GM18870 (cell line): ENCODE results near the gene SPARCL1.
"Not testable (repeated sequence)": the region's sequence is repeated elsewhere in the genome, so short reads cannot be mapped to it uniquely, and the experiment has no call there.

ENCODE experiments used
- ATAC-seq: cut with Tn5 transposase; IDR thresholded peaks from one replicate; pipeline ENCODE4 v1.9.1; 2021; ENCODE audit warnings: moderate library complexity; ENCODE audit not compliant: unreplicated experiment

The SPARCL1 gene

DNA sequence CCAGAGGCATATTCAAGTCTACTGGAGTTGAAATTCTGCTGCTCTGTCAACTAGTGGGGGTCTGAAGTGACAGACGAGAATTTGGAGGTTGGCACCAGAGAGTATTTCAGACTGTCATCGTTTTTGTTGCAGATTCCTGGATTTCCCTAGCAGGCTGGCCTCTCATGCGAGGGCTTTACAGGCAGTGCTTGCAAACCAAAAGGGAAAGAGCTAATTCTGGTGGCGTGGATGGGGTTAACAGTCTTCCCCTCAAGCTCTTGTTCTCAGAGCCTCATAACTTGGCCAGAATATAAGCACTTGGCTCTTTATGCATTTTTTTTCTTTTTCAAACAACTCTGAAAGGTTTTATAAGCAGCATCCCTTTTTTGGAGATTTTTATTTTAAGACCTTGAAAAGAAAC lies at the start of gene SPARCL1:
Gene SPARCL1 (minus strand): TSS at position 190 of the 400 bp plus-strand sequence. CDS start 29,802 bp downstream, outside the sequence.
- ATAC-seq: no peak

DNA sequence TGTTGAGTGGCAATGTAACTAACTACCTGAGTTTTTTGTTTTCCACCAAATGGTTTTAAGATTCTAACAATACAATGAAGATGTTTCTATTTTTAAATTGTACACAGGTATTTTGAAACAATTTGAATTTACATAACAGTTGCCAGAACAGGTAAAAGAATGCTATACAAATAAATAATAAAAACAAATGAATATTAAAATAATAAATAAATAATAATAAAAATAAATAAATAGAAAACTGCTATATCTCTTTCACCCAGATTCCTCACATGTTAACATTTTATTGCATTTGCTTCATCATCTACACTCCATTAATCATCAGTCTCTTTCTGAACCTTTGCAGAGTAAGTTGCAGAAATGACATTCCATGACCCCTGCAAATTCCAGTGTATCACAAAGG lies 46.8 kb upstream of the SPARCL1 start:
- ATAC-seq: no peak

- no peak for ATAC-seq
These were observed 46.2 kb upstream of the SPARCL1 start for GRCh38 chr4:87575408-87575807.

- no peak for ATAC-seq
These were observed 45.8 kb upstream of the SPARCL1 start for GRCh38 chr4:87574996-87575395.

DNA sequence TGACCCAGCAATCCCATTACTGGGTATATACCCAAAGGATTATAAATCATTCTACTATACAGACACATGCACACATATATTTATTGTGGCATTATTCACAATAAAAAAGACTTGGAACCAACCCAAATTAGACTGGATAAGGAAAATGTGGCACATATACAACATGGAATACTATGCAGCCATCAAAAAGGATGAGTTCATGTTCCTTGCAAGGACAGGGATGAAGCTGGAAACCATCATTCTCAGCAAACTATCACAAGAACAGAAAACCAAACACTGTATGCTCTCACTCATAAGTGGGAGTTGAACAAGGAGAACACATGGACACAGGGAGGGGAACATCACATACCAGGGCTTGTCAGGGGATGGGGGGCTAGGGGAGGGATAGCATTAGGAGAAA lies 45.2 kb upstream of the SPARCL1 start:
- not testable (repeated sequence) for ATAC-seq

GRCh38 chr4:87570290-87570805 lies 41.2 kb upstream of the SPARCL1 start:
- ATAC-seq: no peak

- ATAC-seq: no peak
These were observed 38.0 kb upstream of the SPARCL1 start for GRCh38 chr4:87567191-87567590.

DNA sequence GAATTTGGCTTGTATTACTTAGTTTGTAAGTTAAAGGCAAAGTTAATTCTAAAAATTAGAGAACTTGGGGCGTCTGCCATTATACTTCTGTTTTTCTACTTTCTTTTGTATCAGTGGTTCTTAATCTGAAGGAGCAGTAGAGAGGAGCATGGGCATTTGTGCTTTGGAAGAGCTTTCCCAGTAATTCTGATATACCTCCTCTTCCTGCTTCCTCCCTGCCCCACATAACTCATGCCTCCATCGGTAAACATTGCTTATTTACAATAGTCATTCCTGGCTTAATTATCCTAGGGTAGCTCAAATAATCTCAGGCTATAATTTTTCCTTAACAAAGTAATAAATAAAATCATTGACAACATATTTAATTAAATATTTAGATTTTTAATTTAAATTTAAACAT lies 37.1 kb upstream of the SPARCL1 start:
- ATAC-seq: no peak

DNA sequence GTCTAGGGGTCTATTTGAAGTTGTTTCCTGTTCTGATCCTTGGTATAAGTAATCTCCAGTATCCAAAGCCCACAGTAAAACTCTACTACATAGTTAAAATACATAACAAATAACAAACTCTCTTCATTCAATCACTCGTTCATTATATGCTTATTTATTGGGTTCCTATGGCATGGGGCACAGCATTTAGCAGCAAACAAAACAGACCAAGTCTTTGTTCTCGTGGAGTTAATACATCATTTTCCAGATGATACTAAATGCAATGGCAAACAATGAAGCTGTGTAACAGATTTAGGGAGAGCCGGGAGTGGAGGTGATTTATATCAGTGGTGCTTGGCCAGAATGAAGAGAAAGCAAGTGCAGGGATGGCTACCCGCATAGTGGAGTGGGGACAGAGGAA lies 36.6 kb upstream of the SPARCL1 start:
- no peak for ATAC-seq

DNA sequence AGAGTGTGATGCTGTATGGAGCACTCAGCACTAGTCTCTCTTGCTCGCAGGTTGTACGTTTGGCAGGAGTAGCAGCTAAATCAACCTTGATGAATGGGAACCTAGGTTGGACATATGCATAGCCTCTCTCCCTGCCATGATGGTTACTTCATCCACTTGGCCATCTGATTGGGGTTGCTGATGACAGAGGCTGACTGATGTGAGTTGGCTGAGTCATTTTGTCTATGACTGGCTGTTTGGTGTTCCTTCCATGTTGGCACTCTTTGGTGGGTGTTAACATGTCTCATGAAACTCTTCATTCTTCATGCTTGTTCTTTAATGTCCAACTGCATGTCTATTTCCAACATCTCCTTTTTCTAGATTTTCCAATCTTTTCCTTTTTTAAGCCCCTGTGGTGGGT lies 31.6 kb upstream of the SPARCL1 start:
- ATAC-seq: no peak

GRCh38 chr4:87559090-87559837 lies 30.1 kb upstream of the SPARCL1 start:
- peak; percentile 96 for ATAC-seq

DNA sequence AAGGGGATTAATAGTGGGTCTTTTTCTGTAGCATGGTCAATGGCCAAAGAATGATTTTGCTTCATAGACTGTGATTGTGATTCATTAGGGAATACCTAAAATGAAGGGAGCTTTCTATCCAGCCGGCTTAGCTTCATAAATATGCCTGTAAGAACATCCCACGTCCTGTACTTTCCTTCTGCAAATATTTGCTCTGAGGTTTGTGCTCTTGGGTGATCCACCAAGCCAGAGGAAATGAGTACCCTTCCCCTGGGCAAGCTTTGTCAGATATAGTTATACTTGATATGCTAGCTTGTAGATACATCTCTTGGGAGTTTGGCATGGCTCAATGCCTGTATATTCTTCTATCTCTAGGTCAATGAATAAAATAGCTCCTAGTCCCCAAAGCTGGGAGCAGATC lies 28.2 kb upstream of the SPARCL1 start:
- no peak for ATAC-seq

DNA sequence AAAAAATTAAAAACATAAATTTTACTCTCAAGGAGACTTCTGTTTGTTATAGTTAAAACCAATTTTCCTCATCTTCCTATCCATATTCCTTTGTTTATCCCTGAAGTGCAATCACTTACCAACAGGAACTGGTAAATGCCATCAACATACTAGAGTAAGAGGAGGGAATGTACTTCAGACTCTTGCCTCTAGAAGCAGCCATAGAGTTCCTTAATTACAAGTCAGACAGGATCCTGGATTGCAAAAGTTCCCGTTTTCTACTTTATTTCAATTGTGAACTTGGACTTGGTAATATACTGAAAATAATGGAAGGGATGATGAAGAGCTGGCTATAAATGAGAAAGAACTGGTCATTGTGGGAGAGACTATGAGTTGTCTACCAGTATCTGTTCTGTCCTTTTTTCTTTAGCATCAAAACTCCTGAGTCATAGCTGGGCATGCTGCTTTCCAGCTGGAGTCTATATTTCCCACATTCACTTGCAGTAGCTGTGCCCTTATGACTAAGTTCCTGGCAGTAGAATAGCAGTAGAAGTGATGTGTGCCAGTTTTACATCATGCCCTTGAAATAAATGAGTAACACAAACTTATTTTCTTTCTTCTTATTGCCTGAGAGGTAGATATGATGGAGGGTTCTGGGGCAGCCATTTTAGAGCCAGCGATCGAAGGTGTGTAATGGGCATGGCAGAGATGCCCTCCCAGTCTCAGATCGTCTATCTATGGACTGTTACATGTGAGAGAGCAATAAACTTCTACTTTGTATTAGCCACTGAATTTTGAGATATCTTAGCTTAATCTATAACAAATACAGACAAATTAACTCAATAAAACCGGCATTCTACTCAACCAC lies 26.8 kb upstream of the SPARCL1 start:
- ATAC-seq: no peak

GRCh38 chr4:87553182-87553581 lies 24.0 kb upstream of the SPARCL1 start:
- no peak for ATAC-seq

DNA sequence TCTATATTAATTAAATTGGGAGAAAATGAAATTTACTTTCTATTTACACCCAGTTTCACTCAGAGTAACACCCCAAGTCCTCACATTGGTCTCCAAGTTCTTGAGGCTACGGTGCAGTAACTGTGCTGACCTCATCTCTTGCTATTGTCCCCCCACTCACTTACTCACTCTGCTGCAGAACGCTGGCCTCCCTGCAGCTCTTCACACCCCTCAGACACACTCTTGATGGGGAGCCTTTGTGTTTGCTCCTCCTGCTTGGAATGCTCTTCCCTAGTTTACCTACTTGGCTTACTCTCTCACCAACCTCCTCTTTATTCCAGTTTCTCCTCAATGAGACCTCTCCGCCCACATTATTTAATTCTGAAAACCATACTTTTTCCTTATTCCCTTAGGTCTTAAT lies 22.2 kb upstream of the SPARCL1 start:
- no peak for ATAC-seq

DNA sequence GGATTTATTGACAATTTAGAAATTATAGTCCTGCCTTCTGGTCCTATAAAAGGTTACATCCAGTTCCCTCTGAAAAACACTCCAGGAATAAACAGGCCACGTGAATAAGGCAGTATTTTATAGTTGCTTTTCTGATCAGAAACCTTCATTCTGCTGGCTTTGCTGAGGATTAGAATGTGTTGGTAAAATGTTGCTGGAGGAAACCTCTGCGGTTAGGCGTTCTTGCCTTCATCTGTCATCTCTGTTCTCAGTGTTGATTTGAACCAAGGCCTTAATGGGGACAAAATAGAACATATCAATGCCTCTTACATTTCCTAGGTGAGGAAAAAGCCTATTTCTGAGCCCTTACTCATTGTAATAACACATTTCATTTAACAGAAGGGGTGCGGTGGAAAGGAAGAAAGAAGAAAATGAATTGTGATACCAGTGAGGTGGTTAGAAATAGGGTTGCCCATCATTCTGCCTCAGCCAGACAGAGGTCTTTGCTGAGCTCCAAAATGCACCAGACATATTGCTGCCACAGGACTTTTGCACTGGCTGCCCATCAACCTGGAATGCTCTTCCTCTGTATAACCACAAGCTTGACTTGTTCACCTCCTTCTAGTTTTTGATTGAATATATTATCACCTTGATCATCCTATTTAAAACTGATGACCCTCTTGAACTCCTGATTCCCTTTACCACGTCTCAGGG lies 18.0 kb upstream of the SPARCL1 start:
- ATAC-seq: no peak

GRCh38 chr4:87545052-87545451 lies 15.9 kb upstream of the SPARCL1 start:
- no peak for ATAC-seq

GRCh38 chr4:87543835-87544461 lies 14.8 kb upstream of the SPARCL1 start:
- ATAC-seq: no peak

DNA sequence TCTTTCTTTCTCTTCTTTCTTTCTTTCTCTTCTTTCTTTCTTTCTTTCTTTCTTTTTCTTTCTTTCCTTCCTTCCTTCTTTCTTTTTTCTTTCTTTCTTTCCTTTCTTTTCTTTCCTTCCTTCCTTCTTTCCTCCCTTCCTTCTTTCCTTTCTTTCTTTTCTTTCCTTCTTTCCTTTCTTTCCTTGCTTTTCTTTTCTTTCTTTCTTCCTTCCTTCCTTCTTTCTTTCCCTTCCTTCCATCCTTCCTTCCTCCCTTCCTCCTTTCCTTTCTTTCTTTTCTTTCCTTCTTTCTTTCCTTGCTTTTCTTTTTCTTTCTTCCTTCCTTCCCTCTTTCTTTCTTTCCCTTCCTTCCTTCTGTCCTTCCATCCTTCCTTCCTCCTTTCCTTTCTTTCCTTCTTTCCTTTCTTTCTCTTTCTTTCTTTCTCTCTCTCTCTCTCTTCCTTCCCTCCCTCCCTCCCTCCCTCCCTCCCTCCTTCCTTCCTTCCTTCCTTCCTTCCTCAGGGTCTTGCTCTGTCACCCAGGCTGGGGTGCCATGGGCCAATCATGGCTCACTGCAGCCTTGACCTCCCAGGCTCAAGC lies 13.6 kb upstream of the SPARCL1 start:
- no peak for ATAC-seq

GRCh38 chr4:87541956-87542709 lies 13.0 kb upstream of the SPARCL1 start:
- no peak for ATAC-seq
